GM20000 (cell line): ENCODE data around the gene IL2RA.
"Not testable (repeated sequence)": the region's sequence is repeated elsewhere in the genome, so short reads cannot be mapped to it uniquely, and the experiment has no call there.

Source experiments
- DNase-seq: peaks from one replicate; pipeline ENCODE4 v3.0.0; 2012; ENCODE audit warnings: low spot score
- TF ChIP-seq, protein P1 (sequence below): IDR thresholded peaks from 2 replicates; pipeline ENCODE4 v1.5.1; 2012; ENCODE audit warnings: mild to moderate bottlenecking, control low read depth; ENCODE audit errors: extremely low read depth, missing control alignments

IL2RA gene

DNA sequence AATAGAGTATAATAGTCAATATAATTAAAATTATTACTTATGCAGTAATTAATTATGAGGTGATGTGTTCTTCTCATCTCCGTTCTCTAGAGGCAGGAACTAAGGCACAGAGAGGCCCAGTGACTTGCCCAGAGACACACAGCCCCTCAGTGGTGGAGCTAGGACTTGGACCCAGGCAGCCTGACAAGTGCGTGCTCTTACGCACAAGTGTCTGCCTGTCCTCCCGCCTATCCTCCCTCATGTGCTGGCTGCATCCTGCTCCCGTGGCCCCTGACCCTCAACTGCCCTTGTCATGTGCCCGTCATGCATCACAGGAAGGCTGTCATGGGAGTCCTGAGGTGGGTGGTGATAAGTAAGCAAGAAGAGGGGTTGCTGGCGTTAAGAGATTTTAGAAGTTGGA, 14.3 kb downstream of the IL2RA start:
- no peak for DNase-seq
- TF ChIP-seq, protein P1, sequence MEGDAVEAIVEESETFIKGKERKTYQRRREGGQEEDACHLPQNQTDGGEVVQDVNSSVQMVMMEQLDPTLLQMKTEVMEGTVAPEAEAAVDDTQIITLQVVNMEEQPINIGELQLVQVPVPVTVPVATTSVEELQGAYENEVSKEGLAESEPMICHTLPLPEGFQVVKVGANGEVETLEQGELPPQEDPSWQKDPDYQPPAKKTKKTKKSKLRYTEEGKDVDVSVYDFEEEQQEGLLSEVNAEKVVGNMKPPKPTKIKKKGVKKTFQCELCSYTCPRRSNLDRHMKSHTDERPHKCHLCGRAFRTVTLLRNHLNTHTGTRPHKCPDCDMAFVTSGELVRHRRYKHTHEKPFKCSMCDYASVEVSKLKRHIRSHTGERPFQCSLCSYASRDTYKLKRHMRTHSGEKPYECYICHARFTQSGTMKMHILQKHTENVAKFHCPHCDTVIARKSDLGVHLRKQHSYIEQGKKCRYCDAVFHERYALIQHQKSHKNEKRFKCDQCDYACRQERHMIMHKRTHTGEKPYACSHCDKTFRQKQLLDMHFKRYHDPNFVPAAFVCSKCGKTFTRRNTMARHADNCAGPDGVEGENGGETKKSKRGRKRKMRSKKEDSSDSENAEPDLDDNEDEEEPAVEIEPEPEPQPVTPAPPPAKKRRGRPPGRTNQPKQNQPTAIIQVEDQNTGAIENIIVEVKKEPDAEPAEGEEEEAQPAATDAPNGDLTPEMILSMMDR = no peak

DNA sequence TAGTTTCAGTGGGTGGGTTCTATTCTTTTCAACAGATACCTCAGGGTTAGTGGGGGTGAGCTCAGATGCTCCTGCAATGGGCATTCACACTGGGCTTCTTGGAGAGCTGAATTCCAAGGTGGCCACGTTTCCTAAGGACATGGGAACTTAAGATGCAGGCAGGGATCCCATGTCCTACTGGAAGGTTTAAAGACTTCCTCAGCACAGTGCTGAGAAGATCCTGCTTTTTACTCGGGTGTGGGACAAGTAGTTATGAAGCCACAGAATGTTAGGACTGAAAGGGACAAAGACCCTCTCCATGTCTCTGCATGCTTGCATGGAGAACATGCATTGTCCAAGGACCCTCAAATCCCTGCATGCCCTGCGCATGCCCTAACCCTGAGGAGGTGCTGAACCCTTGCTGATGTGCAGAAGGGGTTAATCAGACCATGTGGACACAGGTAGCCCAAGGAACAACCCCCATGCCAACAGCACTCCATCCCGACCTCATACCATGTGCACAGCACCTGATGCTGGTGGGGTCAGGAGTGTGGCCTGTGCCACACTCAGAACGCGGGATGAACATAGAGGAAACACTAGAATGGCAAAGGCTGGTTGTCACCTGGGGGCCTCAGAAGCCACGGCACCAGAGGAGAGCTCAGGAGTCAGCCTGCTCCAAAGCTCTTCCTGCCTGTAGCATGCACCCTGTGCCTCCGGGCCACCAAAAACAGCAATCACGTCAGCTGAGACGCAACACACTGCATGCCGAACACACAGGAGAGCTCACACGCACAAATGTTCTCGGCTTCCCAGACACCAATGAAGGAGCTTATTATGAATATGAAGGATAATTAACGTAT, 15.2 kb downstream of the IL2RA start:
- DNase-seq = no peak
- TF ChIP-seq, protein P1 = no peak

DNA sequence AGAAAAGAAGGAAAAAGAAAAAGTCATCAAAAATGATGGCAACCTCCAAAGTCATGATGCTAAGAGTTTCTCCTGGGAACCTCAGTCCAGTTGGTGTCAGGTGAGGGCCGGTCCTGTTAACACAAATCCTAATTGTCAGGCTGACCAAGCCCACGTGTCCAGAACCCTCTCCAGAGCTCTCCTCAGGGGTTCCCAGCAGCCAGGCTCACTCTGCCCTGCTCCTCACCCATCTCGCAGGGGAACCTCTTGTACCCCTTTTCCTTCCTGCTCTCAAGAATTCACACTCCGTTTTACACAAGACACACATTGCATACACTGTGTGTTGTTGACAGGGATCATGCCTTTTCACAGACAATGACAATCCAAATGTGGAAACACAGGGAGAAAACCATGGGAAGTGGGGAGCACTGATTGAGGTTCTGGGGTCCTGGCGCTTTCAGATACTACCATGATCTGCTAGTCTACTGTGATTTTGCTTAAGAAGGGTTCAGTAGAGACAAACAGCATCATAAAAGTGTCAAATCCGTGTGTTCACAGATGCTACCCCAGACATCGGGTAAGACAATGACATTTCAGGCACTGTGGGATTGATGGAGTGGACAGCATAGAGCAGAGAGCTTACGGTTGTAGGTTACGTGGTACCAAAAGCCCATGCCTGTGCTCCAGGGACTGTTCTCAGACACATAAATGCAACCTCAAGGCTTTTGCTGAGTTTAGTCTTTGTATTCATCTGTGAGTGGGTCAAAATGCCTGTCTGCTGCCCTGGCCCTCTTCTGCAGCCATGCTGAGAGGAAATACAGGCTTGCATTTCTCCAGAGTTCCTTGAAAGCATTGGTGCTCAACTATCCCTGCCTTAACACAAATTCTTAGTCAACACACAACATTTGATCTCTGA, 16.0 kb downstream of the IL2RA start:
- TF ChIP-seq, protein P1 = no peak
- no peak for DNase-seq

DNA sequence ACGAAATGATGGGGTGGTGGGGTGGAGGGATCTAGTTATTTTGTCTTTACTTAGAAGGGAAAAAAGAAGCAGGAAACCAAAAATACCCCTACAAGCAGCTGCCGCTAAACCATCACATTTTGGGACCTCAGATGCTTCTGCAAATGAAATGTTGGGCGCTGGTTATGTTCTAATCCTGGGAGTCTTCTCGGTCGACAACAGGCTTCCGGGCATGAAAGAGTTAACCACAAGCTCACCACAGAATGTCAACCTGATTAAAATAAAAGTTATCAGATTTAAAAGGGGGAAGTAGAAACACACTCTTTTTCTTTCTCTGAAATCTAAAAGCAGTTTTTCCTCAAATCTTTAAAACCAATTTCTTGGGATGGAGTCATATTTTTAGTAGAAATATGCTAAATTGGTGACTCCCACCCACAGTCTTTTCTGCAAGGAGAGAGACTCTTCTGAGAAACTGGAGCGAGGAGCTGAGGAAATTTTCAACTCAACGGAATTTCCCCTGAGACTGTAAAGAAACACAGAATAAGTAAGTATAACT, 16.8 kb downstream of the IL2RA start:
- TF ChIP-seq, protein P1 = no peak
- DNase-seq = peak; percentile 40

DNA sequence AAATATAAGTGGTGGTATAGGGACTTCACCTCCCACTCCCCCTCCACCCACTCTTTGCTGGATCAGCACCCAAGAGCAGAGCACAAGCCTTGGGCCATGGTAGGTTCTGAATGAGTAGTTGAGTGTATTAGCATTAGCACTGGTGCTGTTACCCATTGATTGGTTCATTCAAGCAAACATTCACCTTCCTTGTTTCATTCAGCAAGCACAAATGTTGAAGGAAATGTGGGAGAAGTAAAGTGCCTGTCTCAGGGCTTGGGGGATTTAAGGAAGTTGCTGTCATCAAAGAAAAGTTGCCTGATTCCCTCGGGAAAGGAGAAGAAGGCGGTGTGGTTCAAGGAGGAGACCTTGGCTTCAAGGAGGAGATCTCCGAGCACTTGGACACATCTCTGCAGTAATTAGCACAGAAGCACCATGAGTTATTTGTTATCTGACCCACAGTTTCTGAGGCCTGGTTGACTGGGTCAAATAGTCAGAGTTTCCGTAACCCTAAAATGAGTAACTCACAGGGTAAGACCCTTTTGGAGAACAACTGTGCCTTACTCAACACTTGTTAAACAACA, 17.3 kb downstream of the IL2RA start:
- peak; percentile 54 for DNase-seq
- TF ChIP-seq, protein P1 = no peak

DNA sequence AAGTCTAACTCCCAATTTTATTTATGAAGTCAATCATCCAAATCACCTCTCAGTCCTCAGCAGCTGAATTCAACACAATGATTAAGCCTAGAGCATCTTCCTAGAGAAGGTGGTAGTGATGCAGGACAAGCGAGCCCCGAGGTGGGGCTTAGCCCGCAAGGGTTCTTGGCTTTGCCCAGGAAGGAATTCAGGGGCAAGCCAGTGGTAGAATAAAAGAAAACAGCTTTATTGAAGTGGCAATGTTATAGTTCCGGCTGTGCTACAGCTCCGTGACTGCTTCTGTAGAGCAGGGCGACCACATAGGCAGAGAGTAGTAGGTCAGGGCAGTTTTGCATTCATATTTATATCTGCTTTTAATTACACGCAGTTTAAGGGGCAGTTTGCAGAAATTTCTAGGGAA, 18.1 kb downstream of the IL2RA start:
- TF ChIP-seq, protein P1 = no peak
- no peak for DNase-seq

DNA sequence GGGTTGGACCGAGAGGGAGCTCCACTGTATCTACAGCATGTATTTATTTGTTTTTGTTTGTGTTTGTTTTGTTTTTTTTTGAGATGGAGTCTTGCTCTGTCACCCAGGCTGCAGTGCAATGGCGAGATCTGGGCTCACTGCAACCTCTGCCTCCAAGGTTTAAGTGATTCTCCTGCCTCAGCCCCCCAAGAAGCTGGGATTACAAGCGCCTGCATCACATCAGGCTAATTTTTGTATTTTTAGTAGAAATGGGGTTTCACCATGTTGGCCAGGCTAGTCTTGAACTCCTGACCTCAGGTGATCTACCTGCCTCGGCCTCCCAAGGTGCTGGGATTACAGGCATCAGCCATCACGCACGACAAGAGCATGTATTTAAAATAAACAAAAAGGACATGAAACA, 18.8 kb downstream of the IL2RA start:
- not testable (repeated sequence) for DNase-seq
